Stomach smooth muscle (tissue), 2 donors: Measurements from ENCODE around the gene CATSPER1.
A peak's percentile ranks its signal among the peaks of the same experiment; 100 is the strongest.
"Not testable (repeated sequence)": the region's sequence is repeated elsewhere in the genome, so short reads cannot be mapped to it uniquely, and the experiment has no call there.

Experiments
- H3K27ac ChIP-seq: one replicate; pipeline ENCODE4 v1.7.0; 2013; ENCODE audit warnings: mild to moderate bottlenecking, low read length, inconsistent platforms
- H3K27me3 ChIP-seq, 2 donors: one replicate each; pipeline ENCODE4 v1.7.0; 2013; ENCODE audit warnings: low read length in 2 of 2; ENCODE audit not compliant: insufficient read depth in 2 of 2, control insufficient read depth in 1 of 2
- H3K36me3 ChIP-seq, 2 donors: one replicate each; pipeline ENCODE4 v1.7.0; 2013; ENCODE audit warnings: low read length in 2 of 2; ENCODE audit not compliant: control insufficient read depth in 2 of 2, insufficient read depth in 2 of 2
- H3K4me1 ChIP-seq: one replicate; pipeline ENCODE4 v1.7.0; 2013; ENCODE audit warnings: low read length; ENCODE audit not compliant: control insufficient read depth, insufficient read depth
- H3K4me3 ChIP-seq, 2 donors: one replicate each; pipeline ENCODE4 v1.7.0; 2013; ENCODE audit warnings: low read length in 2 of 2
- H3K9ac ChIP-seq, 2 donors: one replicate each; pipeline ENCODE4 v1.7.0; 2013; ENCODE audit warnings: low read length in 2 of 2, mild to moderate bottlenecking in 1 of 2
- H3K9me3 ChIP-seq, 2 donors: one replicate each; pipeline ENCODE4 v1.7.0; 2013; ENCODE audit warnings: low read length in 2 of 2; ENCODE audit not compliant: control insufficient read depth in 2 of 2
- donor health status: healthy.
- donor health status: Pancreatic carcinoma.

Gene CATSPER1

DNA sequence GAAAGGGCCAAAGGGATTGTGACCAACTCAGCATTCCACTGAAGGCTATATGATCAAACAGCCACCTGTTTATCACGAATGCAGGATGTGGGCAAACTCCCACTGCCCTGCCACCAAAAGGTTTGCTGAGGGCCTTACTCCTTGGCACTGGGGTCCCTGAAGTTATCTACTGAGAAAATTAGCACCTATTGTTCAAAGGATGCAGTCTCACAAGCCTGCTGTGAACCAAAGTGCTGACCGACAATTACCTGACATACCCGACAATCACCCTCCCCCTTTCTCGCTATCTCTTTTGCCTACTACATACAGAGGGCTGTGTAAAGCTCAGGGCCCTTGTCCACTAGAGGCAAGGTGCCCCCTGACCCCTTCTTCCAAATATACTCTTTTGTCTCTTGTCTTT is 16.2 kb downstream of the CATSPER1 start:
- H3K9ac ChIP-seq, H3K4me3 ChIP-seq, H3K27ac ChIP-seq, H3K4me1 ChIP-seq, H3K36me3 ChIP-seq, H3K9me3 ChIP-seq: not testable (repeated sequence)
- H3K27me3 ChIP-seq, result peaks cover 17 to 25% of the 10 kb centered on the region in 2 donors

DNA sequence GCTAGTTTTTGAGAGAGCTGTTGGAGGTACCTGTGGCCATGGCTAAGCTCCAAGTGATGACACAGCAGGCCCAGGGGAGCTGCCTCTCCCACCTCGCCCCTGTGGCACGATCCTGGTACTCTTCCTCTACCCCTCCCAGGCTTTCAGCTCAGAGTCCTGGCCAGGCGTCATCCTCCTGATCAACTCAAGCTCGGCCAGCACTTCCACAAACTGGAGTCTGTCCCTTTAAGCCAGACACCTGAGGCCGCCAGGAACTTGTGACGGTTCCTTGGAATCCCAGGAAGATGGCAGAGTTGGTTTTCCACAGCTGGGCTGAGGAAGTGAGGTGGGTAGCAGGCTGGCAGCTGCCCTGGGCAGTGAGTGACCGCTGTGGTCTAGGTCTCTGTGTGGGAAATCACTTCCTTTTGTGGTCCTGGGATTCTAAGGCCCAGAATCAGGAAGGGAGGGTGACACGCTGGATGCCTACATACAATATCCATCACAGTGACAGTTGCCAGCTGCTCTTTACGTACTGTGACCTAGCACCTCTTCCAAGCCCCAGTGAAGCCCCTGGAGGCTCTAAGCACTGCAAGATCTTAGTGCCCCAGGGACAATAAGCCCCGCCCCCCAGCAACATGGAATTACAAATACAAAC is 17.7 kb downstream of the CATSPER1 start:
- peaks cover 10% of the 10 kb centered on the region for H3K4me1 ChIP-seq
- H3K4me3 ChIP-seq, result no peak overlapping the region
- peak overlapping the region in 1 of 2 donors; percentile 36 for H3K9ac ChIP-seq
- peaks cover 13 to 20% of the 10 kb centered on the region in 2 donors for H3K27me3 ChIP-seq
- no peaks in the 10 kb centered on the region for H3K9me3 ChIP-seq
- peaks cover 10 to 13% of the 10 kb centered on the region in 2 donors for H3K36me3 ChIP-seq
- H3K27ac ChIP-seq, result no peak overlapping the region

DNA sequence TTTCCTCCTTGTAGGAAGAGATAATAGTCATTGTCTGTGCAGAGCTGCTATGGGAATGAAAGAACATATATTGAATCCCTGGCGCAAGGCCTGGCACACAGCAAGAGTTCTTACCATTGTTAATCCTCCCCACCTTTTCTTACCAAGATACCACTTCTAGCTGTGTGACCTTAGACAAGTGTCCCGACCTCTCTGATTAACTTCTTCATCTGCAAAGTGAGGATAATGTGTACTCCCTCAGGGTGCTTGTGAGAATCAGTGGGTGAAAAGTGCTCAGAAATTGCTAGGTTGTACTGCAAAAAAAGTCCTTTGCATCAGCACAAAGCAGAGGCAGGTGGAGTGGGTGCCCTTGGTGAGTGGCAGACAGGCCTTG is 18.2 kb downstream of the CATSPER1 start:
- Histone ChIP-seq H3K9ac (no peak overlapping the region), H3K9me3 (no peaks in the 10 kb centered on the region), H3K27me3 (peaks cover 8 to 15% of the 10 kb centered on the region in 2 donors), H3K36me3 (peaks cover 10 to 13% of the 10 kb centered on the region in 2 donors), H3K4me3 (no peak overlapping the region), H3K27ac (no peak overlapping the region), H3K4me1 (peaks cover 15% of the 10 kb centered on the region)

DNA sequence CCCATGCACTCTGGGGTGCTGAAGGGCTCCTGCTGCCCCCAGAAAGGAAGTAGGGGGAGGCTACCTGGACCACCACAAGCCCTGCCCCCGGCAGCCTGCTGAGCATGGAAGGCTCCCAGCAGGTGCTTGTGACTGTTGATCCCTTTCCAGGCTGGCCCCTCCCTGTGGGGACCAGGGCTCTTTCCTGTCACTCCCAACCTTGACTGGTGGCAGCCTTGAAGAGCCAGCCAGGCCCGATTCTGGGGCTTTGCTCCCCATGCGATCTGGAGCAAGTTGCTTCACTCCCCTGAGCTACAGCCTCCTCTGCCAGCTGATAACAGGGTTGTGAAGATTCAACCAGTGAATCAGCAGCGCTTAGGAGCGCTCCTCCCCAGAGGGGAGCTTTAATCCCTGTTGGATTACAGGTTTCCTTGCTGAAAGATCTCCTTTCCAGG is 19.1 kb downstream of the CATSPER1 start:
- peaks cover 2 to 9% of the 10 kb centered on the region in 2 donors for H3K27me3 ChIP-seq
- no peaks in the 10 kb centered on the region for H3K9me3 ChIP-seq
- H3K9ac ChIP-seq, result peak overlapping the region in 1 of 2 donors; percentile 51
- peak overlapping the region; percentile 24 for H3K27ac ChIP-seq
- H3K4me3 ChIP-seq, result no peak overlapping the region
- H3K36me3 ChIP-seq, result peaks cover 10 to 13% of the 10 kb centered on the region in 2 donors
- H3K4me1 ChIP-seq, result peaks cover 17% of the 10 kb centered on the region

DNA sequence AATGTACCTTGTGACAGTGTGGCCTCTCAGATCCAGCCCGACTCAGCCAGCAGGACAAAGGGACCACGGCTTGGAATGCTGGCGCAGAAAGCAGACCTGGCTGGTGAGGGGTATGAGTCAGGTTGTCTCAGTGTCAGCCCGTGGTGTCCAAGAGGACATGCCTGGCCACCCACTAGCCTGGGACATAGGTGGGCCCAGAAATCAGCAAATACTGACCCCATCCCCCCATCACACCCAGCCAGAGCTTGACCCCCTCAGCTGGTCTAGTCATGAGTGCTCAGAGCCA is 19.4 kb downstream of the CATSPER1 start:
- no peak overlapping the region for H3K9ac ChIP-seq
- H3K4me3 ChIP-seq, result no peak overlapping the region
- no peak overlapping the region for H3K27ac ChIP-seq
- no peaks in the 10 kb centered on the region for H3K9me3 ChIP-seq
- H3K4me1 ChIP-seq, result peaks cover 14% of the 10 kb centered on the region
- H3K36me3 ChIP-seq, result peaks cover 10 to 13% of the 10 kb centered on the region in 2 donors
- H3K27me3 ChIP-seq, result peaks cover 0 to 5% of the 10 kb centered on the region in 2 donors

DNA sequence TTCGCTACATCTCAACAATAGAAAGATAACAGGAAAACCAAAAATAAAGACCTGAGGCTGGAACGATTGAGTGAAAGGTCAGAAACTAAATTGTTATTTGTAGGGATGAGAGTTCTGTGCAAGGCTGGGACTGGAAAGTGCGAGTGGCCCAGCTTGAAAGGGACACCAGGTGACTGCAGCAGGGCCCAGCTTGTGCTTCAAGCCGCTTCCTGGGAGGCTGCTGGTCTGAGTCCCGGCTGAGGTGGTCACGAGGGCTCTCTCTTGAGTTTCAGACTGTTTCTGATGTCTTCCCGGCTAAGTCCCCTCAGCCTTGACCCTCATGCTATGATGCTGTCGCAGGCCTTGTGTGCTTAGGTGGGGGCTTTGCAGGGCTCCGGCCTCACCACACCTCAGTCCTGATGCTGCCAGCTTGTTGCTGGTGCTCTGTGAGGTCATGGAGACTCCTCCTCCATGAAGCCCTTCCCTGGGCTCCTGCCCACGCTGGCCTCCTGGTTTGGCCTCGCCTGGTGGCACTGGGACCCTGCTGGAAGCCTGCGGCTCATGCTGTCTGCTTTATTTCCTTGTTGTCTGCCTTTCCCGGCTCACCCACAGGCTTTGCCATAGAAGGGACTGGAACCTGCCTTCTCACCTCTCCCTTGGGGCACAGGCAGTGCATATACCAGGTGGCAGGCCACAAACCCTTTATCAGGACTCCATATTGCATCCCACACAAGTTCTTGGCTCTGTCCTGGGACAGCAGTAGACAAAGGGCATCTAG is 20.0 kb downstream of the CATSPER1 start:
- Histone ChIP-seq H3K27ac (no peak overlapping the region), H3K36me3 (peaks cover 10 to 13% of the 10 kb centered on the region in 2 donors), H3K27me3 (peaks cover 0 to 2% of the 10 kb centered on the region in 2 donors), H3K4me3 (no peak overlapping the region), H3K4me1 (peaks cover 10% of the 10 kb centered on the region), H3K9me3 (no peaks in the 10 kb centered on the region), H3K9ac (peak overlapping the region in 1 of 2 donors; percentile 5)

DNA sequence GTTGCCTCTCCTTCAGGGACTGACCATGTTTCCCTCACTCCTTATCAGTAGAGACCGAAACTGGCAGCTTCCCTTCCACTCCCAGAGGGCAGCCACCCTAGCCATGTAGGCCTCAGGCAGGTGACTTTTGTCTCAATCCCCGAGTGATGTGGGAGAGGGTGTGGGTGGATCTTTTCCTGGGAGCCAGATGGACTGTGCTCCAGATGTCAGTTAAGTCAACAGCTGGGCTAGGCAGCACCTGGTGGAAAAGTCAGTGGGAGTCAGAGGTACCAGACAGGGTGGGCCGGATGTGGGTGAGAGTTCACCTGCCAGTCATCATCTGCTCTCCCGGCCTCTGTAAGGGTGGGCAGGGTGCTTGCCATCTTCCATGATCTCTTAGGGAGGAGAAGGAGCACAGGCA is 22.1 kb downstream of the CATSPER1 start:
- Histone ChIP-seq H3K9ac (no peak overlapping the region), H3K4me1 (peaks cover 28% of the 10 kb centered on the region), H3K4me3 (no peak overlapping the region), H3K27me3 (no peaks in the 10 kb centered on the region), H3K36me3 (peaks cover 23 to 25% of the 10 kb centered on the region in 2 donors), H3K27ac (peak overlapping the region; percentile 31), H3K9me3 (no peaks in the 10 kb centered on the region)

DNA sequence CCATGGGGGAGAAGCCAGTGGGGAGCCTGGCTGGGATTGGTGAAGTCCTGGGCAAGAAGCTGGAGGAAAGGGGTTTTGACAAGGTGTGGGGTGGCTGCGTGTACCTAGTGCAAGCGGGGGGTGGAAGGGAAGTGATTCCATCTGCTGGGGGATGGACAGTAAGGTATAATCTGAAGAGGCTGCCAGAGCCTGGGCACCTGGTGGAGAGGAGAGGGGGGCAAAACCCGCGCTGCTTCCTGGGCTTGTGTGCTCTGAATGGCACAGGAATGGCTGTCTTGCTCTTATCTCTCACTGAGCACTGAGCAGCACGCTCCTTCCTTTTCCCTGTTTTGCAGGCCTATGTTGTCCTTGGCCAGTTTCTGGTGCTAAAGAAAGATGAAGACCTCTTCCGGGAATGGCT is 23.0 kb downstream of the CATSPER1 start:
- peaks cover 28% of the 10 kb centered on the region for H3K4me1 ChIP-seq
- H3K9me3 ChIP-seq, result no peaks in the 10 kb centered on the region
- H3K27ac ChIP-seq, result peak overlapping the region; percentile 92
- no peaks in the 10 kb centered on the region for H3K27me3 ChIP-seq
- H3K9ac ChIP-seq, result peak overlapping the region; percentile 87 to 99
- H3K36me3 ChIP-seq, result peaks cover 32 to 34% of the 10 kb centered on the region in 2 donors
- H3K4me3 ChIP-seq, result peak overlapping the region; percentile 99

DNA sequence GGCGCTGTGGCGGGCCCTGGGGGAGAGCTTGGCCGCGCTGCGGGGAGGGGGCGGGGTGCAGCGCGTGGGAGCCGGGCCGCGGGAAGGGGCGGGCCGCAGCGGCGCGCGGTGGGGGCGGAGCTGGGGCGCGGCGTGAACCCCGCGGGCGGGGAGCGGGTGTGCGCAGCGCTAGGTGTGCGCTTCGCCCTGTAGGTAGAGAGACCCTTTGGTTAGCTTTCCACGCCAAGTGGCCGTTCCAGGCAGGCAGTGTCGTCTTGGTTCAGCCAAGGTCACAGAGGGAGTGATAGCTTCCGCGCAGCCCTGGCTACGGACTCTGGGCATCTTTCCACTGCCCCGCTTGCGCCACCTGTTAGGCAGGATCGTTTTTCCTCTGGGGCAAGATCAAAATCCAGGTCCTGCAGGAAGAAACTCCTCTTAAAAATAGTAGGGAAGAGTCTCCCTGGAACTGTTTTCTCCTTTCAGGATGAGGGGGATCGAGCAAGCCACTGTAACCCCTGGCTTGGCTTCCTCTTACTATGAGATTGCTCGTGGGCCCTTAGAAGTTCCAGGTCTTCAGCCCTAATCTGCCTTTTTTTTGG is 23.5 kb downstream of the CATSPER1 start:
- Histone ChIP-seq H3K9ac (peak overlapping the region; percentile 98 to 99), H3K9me3 (no peaks in the 10 kb centered on the region), H3K27me3 (no peaks in the 10 kb centered on the region), H3K4me1 (peaks cover 28% of the 10 kb centered on the region), H3K36me3 (peaks cover 37 to 39% of the 10 kb centered on the region in 2 donors), H3K27ac (peak overlapping the region; percentile 92), H3K4me3 (peak overlapping the region; percentile 99)

DNA sequence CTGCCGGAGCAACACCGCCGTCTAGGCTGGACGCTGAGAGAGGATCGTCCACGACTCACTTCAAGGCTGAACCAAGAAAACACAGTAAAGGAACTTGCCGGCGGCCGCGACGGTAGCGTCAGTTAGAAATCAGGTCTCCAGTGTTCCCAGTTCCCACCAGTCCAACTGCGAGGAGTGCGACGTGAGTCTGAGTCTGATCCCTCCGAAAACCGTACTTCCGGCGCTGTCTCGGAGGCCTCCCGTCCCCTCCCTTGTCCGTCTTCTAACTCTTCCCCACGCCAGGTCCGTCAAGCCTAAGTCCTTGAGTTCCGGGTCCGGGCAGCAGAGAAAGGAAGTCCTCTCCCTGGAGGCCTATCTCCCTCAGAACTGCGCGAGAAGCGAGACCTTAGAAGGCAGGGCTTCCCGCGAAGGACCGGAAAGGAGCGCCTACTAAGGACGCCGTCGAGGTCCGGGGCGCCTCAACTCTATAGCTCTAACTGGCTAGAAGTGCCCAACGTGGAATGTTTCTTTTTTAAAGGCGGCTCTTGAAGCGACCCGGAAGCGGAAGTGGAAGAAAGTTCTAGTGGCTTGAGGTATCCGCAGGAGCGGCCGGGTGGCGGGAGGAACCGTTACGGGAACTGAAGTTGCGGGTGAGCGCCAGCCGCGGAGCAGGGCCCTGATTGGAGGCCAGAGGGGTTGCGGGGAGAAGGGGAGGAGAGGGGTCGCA is 24.2 kb downstream of the CATSPER1 start, which contains the start of the genes BANF1 and EIF1AD:
Gene BANF1 (plus strand): TSS at position 562 of the 706 bp plus-strand sequence. CDS start 748 bp downstream, outside the sequence.
Gene EIF1AD (minus strand): TSS at position 216 of the 706 bp plus-strand sequence. CDS start 1,768 bp downstream, outside the sequence.
- Histone ChIP-seq H3K4me1 (peaks cover 28% of the 10 kb centered on the region), H3K27me3 (no peaks in the 10 kb centered on the region), H3K36me3 (peaks cover 42 to 44% of the 10 kb centered on the region in 2 donors), H3K4me3 (peak within 1 kb of the TSS; percentile 99), H3K9ac (peak within 1 kb of the TSS; percentile 98 to 99), H3K27ac (peak within 1 kb of the TSS; percentile 92), H3K9me3 (no peaks in the 10 kb centered on the region)
